Mucosa of rectum (tissue), 2 donors: ENCODE results near the gene OPRM1.

Experiments
- H3K27ac ChIP-seq, 2 donors: one replicate each; pipeline ENCODE4 v1.7.0; 2013; ENCODE audit warnings: inconsistent platforms in 2 of 2, low read depth in 2 of 2, low read length in 2 of 2
- H3K27me3 ChIP-seq, 2 donors: one replicate each; pipeline ENCODE4 v1.7.0; 2013; ENCODE audit warnings: low read length in 2 of 2; ENCODE audit not compliant: control insufficient read depth in 2 of 2, insufficient read depth in 2 of 2
- H3K36me3 ChIP-seq, 2 donors: one replicate each; pipeline ENCODE4 v1.7.0; 2013; ENCODE audit warnings: low read length in 2 of 2; ENCODE audit not compliant: control insufficient read depth in 2 of 2, insufficient read depth in 2 of 2
- H3K4me1 ChIP-seq, 2 donors: one replicate each; pipeline ENCODE4 v1.7.0; 2013; ENCODE audit warnings: low read length in 2 of 2, mild to moderate bottlenecking in 1 of 2; ENCODE audit not compliant: control insufficient read depth in 2 of 2, insufficient read depth in 2 of 2
- H3K4me3 ChIP-seq, 2 donors: one replicate each; pipeline ENCODE4 v1.7.0; 2013; ENCODE audit warnings: low read length in 2 of 2
- H3K9ac ChIP-seq, 2 donors: one replicate each; pipeline ENCODE4 v1.7.0; 2013; ENCODE audit warnings: low read length in 2 of 2, low read depth in 1 of 2, mild to moderate bottlenecking in 1 of 2
- H3K9me3 ChIP-seq, 2 donors: one replicate each; pipeline ENCODE4 v1.7.0; 2013; ENCODE audit warnings: low read length in 2 of 2; ENCODE audit not compliant: control insufficient read depth in 2 of 2
- donor health status: healthy.
- donor health status: Normal muscosa, but diverticular disease.

Gene OPRM1

GRCh38 chr6:154030646-154031045 is 8.4 kb upstream of the OPRM1 start:
- Histone ChIP-seq H3K27me3 (no peaks in the 10 kb centered on the region), H3K9ac (no peak overlapping the region), H3K9me3 (no peaks in the 10 kb centered on the region), H3K4me1 (no peaks in the 10 kb centered on the region), H3K27ac (no peak overlapping the region), H3K4me3 (no peak overlapping the region), H3K36me3 (no peaks in the 10 kb centered on the region)

GRCh38 chr6:154041001-154041400 is 2.0 kb downstream of the OPRM1 start:
- H3K4me1 ChIP-seq = no peaks in the 10 kb centered on the region
- peaks cover 0 to 3% of the 10 kb centered on the region in 2 donors for H3K27me3 ChIP-seq
- H3K9me3 ChIP-seq = no peaks in the 10 kb centered on the region
- no peak overlapping the region for H3K27ac ChIP-seq
- no peaks in the 10 kb centered on the region for H3K36me3 ChIP-seq
- no peak overlapping the region for H3K9ac ChIP-seq
- no peak overlapping the region for H3K4me3 ChIP-seq

GRCh38 chr6:154053141-154053540 is 14.1 kb downstream of the OPRM1 start:
- H3K9ac ChIP-seq = no peak overlapping the region
- H3K27ac ChIP-seq = no peak overlapping the region
- no peaks in the 10 kb centered on the region for H3K27me3 ChIP-seq
- H3K36me3 ChIP-seq = no peaks in the 10 kb centered on the region
- no peaks in the 10 kb centered on the region for H3K4me1 ChIP-seq
- no peak overlapping the region for H3K4me3 ChIP-seq
- H3K9me3 ChIP-seq = no peaks in the 10 kb centered on the region

DNA sequence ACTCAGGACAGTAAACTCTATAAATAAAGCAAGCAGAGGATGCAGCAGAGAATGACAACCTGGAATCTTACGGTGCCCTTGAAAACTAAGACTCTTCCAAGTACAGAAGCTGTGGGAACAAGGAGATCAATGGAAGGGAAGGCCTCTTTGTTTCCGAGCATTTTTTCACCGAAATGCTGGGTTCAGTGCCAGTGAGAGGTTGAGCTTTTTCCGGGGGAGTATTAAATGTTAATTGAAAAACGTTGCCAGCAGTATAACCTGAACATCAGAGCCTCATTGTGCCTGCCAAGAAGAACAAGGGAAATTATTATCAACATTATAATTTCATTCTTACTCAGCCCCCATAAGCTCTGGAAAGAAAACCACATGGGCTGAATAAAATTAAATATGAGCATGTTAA is 17.5 kb downstream of the OPRM1 start:
- H3K9me3 ChIP-seq = no peaks in the 10 kb centered on the region
- H3K4me3 ChIP-seq = no peak overlapping the region
- no peaks in the 10 kb centered on the region for H3K27me3 ChIP-seq
- H3K36me3 ChIP-seq = no peaks in the 10 kb centered on the region
- H3K4me1 ChIP-seq = no peaks in the 10 kb centered on the region
- no peak overlapping the region for H3K27ac ChIP-seq
- no peak overlapping the region for H3K9ac ChIP-seq

GRCh38 chr6:154057098-154057497 is 18.1 kb downstream of the OPRM1 start:
- Histone ChIP-seq H3K36me3 (no peaks in the 10 kb centered on the region), H3K27ac (no peak overlapping the region), H3K4me3 (no peak overlapping the region), H3K27me3 (no peaks in the 10 kb centered on the region), H3K4me1 (no peaks in the 10 kb centered on the region), H3K9ac (no peak overlapping the region), H3K9me3 (no peaks in the 10 kb centered on the region)

DNA sequence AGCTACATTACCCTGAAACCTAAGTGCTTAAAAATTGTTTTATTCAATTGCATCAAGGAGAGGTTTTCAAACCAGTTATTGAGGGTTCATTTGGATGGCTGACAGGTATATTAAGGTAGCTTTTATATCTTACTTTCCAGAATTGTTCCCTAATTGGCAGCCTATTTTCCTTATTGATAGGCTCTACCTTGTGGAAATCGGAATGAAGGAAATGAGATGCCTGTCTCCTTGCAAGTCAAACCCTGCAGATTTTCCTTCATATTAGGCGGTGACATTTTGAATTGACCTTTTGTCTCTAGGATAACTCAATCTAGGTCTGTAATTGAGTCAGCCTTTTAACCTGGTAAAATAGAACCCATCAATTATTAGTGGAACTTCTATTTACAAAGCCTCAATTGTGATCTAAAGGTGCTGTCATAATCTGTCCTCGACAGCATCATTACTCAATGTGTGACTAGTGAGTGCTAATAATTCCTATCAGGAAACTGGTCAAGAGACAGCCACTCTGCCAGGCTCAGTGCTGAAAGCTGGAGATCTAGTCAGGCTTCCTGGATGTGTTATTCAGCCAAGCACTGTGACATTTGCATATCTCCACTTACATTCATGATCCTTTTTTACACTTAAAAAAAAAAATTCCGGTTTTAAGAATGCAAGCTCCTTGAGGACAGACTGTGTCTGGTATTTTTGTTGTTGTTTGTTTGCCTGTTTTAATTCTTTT is 20.1 kb downstream of the OPRM1 start:
- H3K4me1 ChIP-seq = no peaks in the 10 kb centered on the region
- no peak overlapping the region for H3K27ac ChIP-seq
- no peak overlapping the region for H3K9ac ChIP-seq
- H3K27me3 ChIP-seq = no peaks in the 10 kb centered on the region
- H3K4me3 ChIP-seq = no peak overlapping the region
- H3K36me3 ChIP-seq = no peaks in the 10 kb centered on the region
- no peaks in the 10 kb centered on the region for H3K9me3 ChIP-seq

DNA sequence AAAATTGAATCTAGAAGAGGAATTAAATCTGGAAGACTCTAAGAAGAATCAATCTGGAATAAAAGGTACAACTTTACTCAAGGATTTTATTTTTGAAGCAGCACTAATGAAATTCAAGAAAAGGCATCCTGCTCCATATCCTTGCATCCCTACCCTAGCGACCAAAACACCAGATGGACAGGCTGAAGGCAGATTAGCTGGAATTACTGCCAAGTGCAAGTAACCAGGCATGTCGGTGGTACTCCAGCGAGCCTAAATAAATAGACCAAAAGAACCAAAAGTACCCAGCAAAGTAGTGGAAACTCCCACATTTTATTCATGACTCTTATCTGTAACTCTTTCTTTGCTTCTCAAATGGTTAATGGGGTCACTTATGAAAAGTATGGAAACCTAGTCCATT is 21.0 kb downstream of the OPRM1 start:
- no peaks in the 10 kb centered on the region for H3K36me3 ChIP-seq
- H3K4me1 ChIP-seq = no peaks in the 10 kb centered on the region
- no peak overlapping the region for H3K27ac ChIP-seq
- no peak overlapping the region for H3K4me3 ChIP-seq
- no peaks in the 10 kb centered on the region for H3K27me3 ChIP-seq
- no peak overlapping the region for H3K9ac ChIP-seq
- H3K9me3 ChIP-seq = no peaks in the 10 kb centered on the region

DNA sequence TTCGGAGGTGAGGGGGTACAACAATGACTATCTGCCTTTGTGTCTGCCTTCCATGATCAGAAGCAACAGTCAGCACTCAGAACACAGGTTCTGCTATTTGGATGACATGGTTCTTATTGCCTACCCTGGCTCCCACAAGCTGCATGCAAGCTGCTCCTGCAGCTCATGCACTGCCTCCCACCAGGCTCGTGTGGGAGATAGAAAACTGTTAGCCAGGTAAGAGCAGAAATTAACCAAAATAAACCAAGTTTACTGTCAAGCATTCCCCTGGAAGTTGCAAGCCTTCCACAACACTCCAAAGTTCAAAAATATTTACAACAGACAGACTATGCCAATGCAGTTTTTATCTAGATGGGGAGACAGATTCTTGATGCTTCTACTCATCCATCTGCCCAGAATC is 31.0 kb downstream of the OPRM1 start:
- no peak overlapping the region for H3K4me3 ChIP-seq
- H3K36me3 ChIP-seq = no peaks in the 10 kb centered on the region
- H3K27me3 ChIP-seq = no peaks in the 10 kb centered on the region
- H3K4me1 ChIP-seq = no peaks in the 10 kb centered on the region
- no peak overlapping the region for H3K9ac ChIP-seq
- no peak overlapping the region for H3K27ac ChIP-seq
- H3K9me3 ChIP-seq = no peaks in the 10 kb centered on the region

- Histone ChIP-seq H3K4me3 (no peak overlapping the region), H3K9ac (no peak overlapping the region), H3K4me1 (no peaks in the 10 kb centered on the region), H3K27ac (no peak overlapping the region), H3K36me3 (no peaks in the 10 kb centered on the region), H3K27me3 (no peaks in the 10 kb centered on the region), H3K9me3 (no peaks in the 10 kb centered on the region)
Measured at GRCh38 chr6:154070657-154071056, 31.6 kb downstream of the OPRM1 start.

GRCh38 chr6:154071236-154071635 is 32.2 kb downstream of the OPRM1 start:
- Histone ChIP-seq H3K27me3 (no peaks in the 10 kb centered on the region), H3K4me1 (no peaks in the 10 kb centered on the region), H3K9me3 (no peaks in the 10 kb centered on the region), H3K4me3 (no peak overlapping the region), H3K27ac (no peak overlapping the region), H3K36me3 (no peaks in the 10 kb centered on the region), H3K9ac (no peak overlapping the region)

DNA sequence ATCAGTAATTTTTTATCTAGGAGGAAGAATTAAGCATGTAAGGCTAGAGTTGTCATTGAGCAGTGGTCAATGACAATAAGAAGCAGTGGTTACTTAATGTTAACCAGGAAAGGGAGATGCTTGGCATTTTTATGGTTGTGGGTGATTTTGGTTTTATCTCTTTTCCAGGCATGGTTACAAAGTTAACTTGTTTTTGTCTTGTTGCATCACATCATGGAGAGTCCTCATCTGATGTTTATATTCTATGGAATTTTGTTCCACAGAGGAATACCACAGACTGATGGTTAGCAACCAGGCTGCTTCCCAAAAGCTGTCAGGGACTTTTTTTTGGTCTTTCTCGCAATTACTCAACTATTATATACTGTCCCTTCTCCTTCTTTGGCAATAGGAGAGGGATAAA is 32.7 kb downstream of the OPRM1 start:
- Histone ChIP-seq H3K4me3 (no peak overlapping the region), H3K27me3 (no peaks in the 10 kb centered on the region), H3K9ac (no peak overlapping the region), H3K36me3 (no peaks in the 10 kb centered on the region), H3K4me1 (no peaks in the 10 kb centered on the region), H3K9me3 (no peaks in the 10 kb centered on the region), H3K27ac (no peak overlapping the region)
